GM19351 (cell line): ENCODE data around the gene SLC1A1.
"Not testable (repeated sequence)": the region's sequence is repeated elsewhere in the genome, so short reads cannot be mapped to it uniquely, and the experiment has no call there.

Source experiments
- ATAC-seq: cut with Tn5 transposase; IDR thresholded peaks from one replicate; pipeline ENCODE4 v1.9.1; 2021; ENCODE audit warnings: mild to moderate bottlenecking, moderate library complexity; ENCODE audit not compliant: unreplicated experiment

SLC1A1 gene

GRCh38 chr9:4540425-4540824 lies 50.2 kb downstream of the SLC1A1 start:
- ATAC-seq, result no peak

- ATAC-seq, result no peak
Observed at GRCh38 chr9:4541281-4541680, 51.0 kb downstream of the SLC1A1 start.

- ATAC-seq, result no peak
Observed at GRCh38 chr9:4541856-4542255, 51.6 kb downstream of the SLC1A1 start.

- not testable (repeated sequence) for ATAC-seq
Observed at GRCh38 chr9:4544714-4545113, 54.4 kb downstream of the SLC1A1 start.

- ATAC-seq, result no peak
Observed at GRCh38 chr9:4547016-4547415, 56.7 kb downstream of the SLC1A1 start.

- no peak for ATAC-seq
Observed at GRCh38 chr9:4548811-4549725, 58.8 kb downstream of the SLC1A1 start.

GRCh38 chr9:4549751-4550295 lies 59.6 kb downstream of the SLC1A1 start:
- no peak for ATAC-seq

GRCh38 chr9:4550777-4551484 lies 60.7 kb downstream of the SLC1A1 start:
- no peak for ATAC-seq

- no peak for ATAC-seq
Observed at GRCh38 chr9:4553951-4554381, 63.7 kb downstream of the SLC1A1 start.

GRCh38 chr9:4555236-4555635 lies 65.0 kb downstream of the SLC1A1 start:
- no peak for ATAC-seq

DNA sequence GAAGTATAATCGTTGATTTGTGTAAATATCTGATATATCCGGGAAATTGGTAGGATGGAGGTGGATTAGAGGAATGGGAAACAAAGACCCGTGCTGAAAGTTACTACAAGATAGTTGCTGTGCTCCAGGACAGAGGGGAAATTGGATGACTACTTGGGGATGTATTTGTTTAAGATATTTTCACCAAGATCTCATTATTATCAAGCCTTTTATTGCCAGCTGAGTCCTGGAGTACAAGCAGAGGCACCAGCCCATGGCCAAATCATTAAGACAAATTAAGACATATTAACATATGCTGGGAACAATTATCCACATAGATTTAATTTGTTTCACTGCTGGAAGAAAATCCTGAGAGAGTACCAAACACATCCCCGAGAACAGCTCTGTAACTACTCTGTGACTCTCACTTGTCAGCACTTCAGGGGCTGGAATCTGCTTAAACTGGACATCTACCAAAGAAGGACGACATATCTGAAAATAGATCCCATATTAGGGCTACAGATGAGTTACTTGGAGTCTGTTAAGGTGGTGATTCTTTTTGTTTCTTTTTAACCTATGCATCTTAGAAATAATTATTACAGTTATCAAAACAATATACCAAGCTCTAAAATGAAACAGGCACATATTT lies 68.2 kb downstream of the SLC1A1 start:
- no peak for ATAC-seq

GRCh38 chr9:4559261-4560182 lies 69.3 kb downstream of the SLC1A1 start:
- ATAC-seq, result peak; percentile 84

- ATAC-seq, result no peak
Observed at GRCh38 chr9:4563105-4563504, 72.8 kb downstream of the SLC1A1 start.

DNA sequence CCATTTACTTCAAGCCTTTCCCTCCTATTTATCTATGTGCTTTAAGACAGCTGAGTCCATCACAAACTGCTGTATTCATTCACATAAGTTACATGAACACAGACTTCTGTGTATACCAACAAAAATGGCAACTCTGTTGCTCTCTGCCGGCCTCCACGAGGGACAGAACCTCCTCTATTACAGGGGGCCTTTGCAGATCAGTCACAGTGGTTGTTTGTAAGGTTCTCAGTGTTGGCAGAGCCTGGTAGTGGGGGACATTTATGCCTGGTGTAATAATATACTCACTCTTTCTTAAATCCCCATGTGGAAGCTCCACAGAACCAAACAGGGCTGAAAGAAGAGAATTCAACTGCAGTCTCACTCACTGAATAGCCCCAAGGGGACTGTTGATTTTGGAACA lies 76.5 kb downstream of the SLC1A1 start:
- no peak for ATAC-seq

- ATAC-seq, result no peak
Observed at GRCh38 chr9:4567601-4568000, 77.3 kb downstream of the SLC1A1 start.

DNA sequence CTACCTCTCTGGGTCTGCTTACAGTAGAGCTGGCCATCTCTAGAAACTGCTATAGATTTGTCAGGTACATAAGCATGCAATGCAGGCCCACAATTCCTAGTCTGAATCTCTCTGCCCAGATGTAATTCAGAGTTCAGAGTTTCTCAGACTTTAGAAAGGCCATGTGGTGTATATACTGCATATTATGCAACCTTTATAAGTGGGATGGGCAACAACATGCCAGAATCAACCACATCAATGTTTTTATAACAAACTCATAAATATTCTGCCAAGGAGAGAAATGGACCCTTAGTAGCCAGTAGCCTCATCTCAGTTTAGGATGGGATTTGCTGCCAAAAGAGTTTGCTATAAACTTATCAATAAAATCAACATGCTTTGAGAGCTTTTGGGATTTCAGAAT lies 78.8 kb downstream of the SLC1A1 start:
- no peak for ATAC-seq

GRCh38 chr9:4572184-4572826 lies 82.0 kb downstream of the SLC1A1 start:
- ATAC-seq, result no peak

- ATAC-seq, result no peak
Observed at GRCh38 chr9:4573176-4573575, 82.9 kb downstream of the SLC1A1 start.

DNA sequence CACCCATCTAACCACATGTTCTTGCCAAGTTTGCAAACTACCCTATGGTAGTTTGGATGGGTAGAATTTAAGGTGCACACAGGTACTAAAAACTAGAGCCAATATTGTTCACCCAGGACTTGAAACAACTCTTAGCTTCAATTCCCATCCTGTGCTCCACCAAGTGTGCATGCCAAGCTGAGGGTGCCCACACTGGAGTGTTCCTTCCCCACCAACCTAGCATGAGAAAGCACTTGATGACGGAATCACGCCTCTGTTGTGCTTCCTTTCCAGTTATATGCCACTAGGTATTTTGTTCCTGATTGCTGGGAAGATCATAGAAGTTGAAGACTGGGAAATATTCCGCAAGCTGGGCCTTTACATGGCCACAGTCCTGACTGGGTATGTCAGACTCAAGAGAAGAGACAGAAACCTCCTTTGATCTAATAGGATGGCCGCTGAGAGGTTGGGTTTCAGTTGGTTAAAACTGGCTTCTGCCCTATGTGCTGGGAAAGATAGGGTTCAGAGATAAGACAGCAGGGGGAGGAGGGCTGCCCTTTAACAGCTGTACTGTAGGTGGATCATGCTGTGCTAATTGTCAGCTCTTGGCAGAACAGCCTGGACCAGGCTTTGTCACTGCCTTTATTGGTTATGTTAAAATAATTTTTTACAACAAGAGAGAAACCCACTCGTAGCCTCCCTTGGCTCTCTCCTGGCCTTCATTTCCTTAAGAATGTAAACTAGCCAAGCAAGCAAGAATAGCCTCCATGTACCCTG lies 83.5 kb downstream of the SLC1A1 start:
- ATAC-seq, result no peak
